ENCODE results near the gene SYNPR.

The SYNPR gene

DNA sequence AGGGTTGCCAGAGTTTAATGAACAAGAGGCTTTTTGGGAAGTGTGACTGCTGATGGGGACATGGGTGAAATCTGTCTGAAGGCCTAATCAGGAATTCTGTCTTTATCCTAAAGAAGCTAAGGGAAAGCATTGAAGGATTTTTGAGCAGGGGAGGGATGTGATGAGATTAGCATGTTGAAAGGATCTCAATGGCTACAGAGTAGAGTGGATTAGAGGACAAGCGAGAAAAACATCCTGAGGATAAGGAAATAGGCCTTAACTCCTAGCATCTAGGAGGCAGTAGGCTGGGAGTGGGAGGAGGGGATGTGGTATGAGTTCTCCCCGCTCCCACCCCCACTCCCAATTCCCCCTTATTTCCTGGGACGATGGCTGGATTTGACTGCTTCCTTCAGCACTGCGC lies 339.3 kb downstream of the SYNPR start:
- no peak overlapping the region for H3K9ac ChIP-seq (ENCODE audit: low read length)
- H3K4me3 ChIP-seq (ENCODE audit: low read length): no peak overlapping the region
- no peak overlapping the region for H3K27ac ChIP-seq (ENCODE audit: low read length)
- no peak for TF ChIP-seq EZH2phosphoT487 (IDR thresholded peaks at IDR 0.05; ENCODE audit: low read depth)
- TF ChIP-seq, protein P1, sequence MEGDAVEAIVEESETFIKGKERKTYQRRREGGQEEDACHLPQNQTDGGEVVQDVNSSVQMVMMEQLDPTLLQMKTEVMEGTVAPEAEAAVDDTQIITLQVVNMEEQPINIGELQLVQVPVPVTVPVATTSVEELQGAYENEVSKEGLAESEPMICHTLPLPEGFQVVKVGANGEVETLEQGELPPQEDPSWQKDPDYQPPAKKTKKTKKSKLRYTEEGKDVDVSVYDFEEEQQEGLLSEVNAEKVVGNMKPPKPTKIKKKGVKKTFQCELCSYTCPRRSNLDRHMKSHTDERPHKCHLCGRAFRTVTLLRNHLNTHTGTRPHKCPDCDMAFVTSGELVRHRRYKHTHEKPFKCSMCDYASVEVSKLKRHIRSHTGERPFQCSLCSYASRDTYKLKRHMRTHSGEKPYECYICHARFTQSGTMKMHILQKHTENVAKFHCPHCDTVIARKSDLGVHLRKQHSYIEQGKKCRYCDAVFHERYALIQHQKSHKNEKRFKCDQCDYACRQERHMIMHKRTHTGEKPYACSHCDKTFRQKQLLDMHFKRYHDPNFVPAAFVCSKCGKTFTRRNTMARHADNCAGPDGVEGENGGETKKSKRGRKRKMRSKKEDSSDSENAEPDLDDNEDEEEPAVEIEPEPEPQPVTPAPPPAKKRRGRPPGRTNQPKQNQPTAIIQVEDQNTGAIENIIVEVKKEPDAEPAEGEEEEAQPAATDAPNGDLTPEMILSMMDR (IDR thresholded peaks at IDR 0.05; ENCODE audit: low read depth, low read length): no peak
- H3K36me3 ChIP-seq (replicated peaks; ENCODE audit: low read depth, low read length): no peaks in the 10 kb centered on the region
- H3K4me2 ChIP-seq (ENCODE audit: low read length): no peak overlapping the region
- no peaks in the 10 kb centered on the region; the same call in 1 of the 2 replicates for H4K20me1 ChIP-seq (ENCODE audit: insufficient read depth, low read length)
- peaks cover 4% of the 10 kb centered on the region; the same call in 1 of the 2 replicates for H3K27me3 ChIP-seq (ENCODE audit: low read depth, low read length)
- no peak overlapping the region for H2AFZ ChIP-seq (ENCODE audit: low read depth, low read length)
- no peaks in the 10 kb centered on the region for H3K79me2 ChIP-seq (ENCODE audit: low read length)
- H3K9me3 ChIP-seq (ENCODE audit: insufficient read depth, low read length): no peaks in the 10 kb centered on the region
- no peaks in the 10 kb centered on the region for H3K4me1 ChIP-seq (ENCODE audit: low read length)

- no peaks in the 10 kb centered on the region for H3K79me2 ChIP-seq (ENCODE audit: low read length)
- no peak overlapping the region for H3K4me3 ChIP-seq (ENCODE audit: low read length)
- no peaks in the 10 kb centered on the region for H4K20me1 ChIP-seq (ENCODE audit: insufficient read depth, low read length)
- H3K36me3 ChIP-seq (replicated peaks; ENCODE audit: low read depth, low read length): no peaks in the 10 kb centered on the region
- no peak overlapping the region for H2AFZ ChIP-seq (ENCODE audit: low read depth, low read length)
- H3K4me1 ChIP-seq (ENCODE audit: low read length): no peaks in the 10 kb centered on the region
- H3K4me2 ChIP-seq (ENCODE audit: low read length): no peak overlapping the region
- no peak for TF ChIP-seq EZH2phosphoT487 (IDR thresholded peaks at IDR 0.05; ENCODE audit: low read depth)
- TF ChIP-seq, protein P1 (IDR thresholded peaks at IDR 0.05; ENCODE audit: low read depth, low read length): no peak
- no peak overlapping the region for H3K27ac ChIP-seq (ENCODE audit: low read length)
- H3K9me3 ChIP-seq (ENCODE audit: insufficient read depth, low read length): no peaks in the 10 kb centered on the region
- no peak overlapping the region for H3K9ac ChIP-seq (ENCODE audit: low read length)
- peaks cover 26% of the 10 kb centered on the region; the same call in 1 of the 2 replicates for H3K27me3 ChIP-seq (ENCODE audit: low read depth, low read length)
Measured at GRCh38 chr3:63624941-63625560, 346.9 kb downstream of the SYNPR start.

GRCh38 chr3:63631670-63632069 lies 353.6 kb downstream of the SYNPR start:
- Histone ChIP-seq H3K4me3 (ENCODE audit: low read length) (no peak overlapping the region), H3K27ac (ENCODE audit: low read length) (no peak overlapping the region), H3K4me2 (ENCODE audit: low read length) (no peak overlapping the region), H3K4me1 (ENCODE audit: low read length) (no peaks in the 10 kb centered on the region), H3K36me3 (replicated peaks; ENCODE audit: low read depth, low read length) (no peaks in the 10 kb centered on the region), H3K27me3 (ENCODE audit: low read depth, low read length) (peaks cover 18% of the 10 kb centered on the region; the same call in 1 of the 2 replicates), H4K20me1 (ENCODE audit: insufficient read depth, low read length) (no peaks in the 10 kb centered on the region), H3K79me2 (ENCODE audit: low read length) (no peaks in the 10 kb centered on the region), H3K9me3 (ENCODE audit: insufficient read depth, low read length) (no peaks in the 10 kb centered on the region), H2AFZ (ENCODE audit: low read depth, low read length) (no peak overlapping the region), H3K9ac (ENCODE audit: low read length) (no peak overlapping the region)
- TF ChIP-seq EZH2phosphoT487 (IDR thresholded peaks at IDR 0.05; ENCODE audit: low read depth): no peak
- TF ChIP-seq, protein P1 (IDR thresholded peaks at IDR 0.05; ENCODE audit: low read depth, low read length): no peak

- Histone ChIP-seq H3K9ac (ENCODE audit: low read length) (no peak overlapping the region), H3K36me3 (replicated peaks; ENCODE audit: low read depth, low read length) (no peaks in the 10 kb centered on the region), H2AFZ (ENCODE audit: low read depth, low read length) (no peak overlapping the region), H3K4me1 (ENCODE audit: low read length) (no peaks in the 10 kb centered on the region), H4K20me1 (ENCODE audit: insufficient read depth, low read length) (no peaks in the 10 kb centered on the region), H3K4me3 (ENCODE audit: low read length) (no peak overlapping the region), H3K79me2 (ENCODE audit: low read length) (no peaks in the 10 kb centered on the region), H3K9me3 (ENCODE audit: insufficient read depth, low read length) (no peaks in the 10 kb centered on the region), H3K27ac (ENCODE audit: low read length) (no peak overlapping the region), H3K27me3 (ENCODE audit: low read depth, low read length) (no peaks in the 10 kb centered on the region; the same call in 1 of the 2 replicates), H3K4me2 (ENCODE audit: low read length) (no peak overlapping the region)
- no peak for TF ChIP-seq EZH2phosphoT487 (IDR thresholded peaks at IDR 0.05; ENCODE audit: low read depth)
- TF ChIP-seq, protein P1 (IDR thresholded peaks at IDR 0.05; ENCODE audit: low read depth, low read length): no peak
Measured at GRCh38 chr3:63635186-63635585, 357.1 kb downstream of the SYNPR start.
